H7 (cell line): Measurements from ENCODE around the gene RPS6KA5. TPM values are rescaled to one million over a fixed set of nuclear protein-coding genes. Genes with fewer than 3 reads are reported as not detected.

Experiments used
- total RNA-seq: library from RNA; depleted of rRNA; stranded (reverse); fragments of >200 nt; shearing (Covaris generic); gene quantifications from 2 replicates; pipeline ENCODE4 v1.2.3, GENCODE V29; 2014; rRNA removed

RPS6KA5 gene
- total RNA-seq, 1 experiment from 2014 or later = 1.1 TPM

Other genes starting within 250 kb of the RPS6KA5 start
- gene TTC7B, start 244.2 kb downstream of the RPS6KA5 start, total RNA-seq = 27.4 and 34.5 TPM in 2 replicates
- gene DGLUCY, start 53.4 kb upstream of the RPS6KA5 start, total RNA-seq = 20.3 and 28.0 TPM in 2 replicates
- 0.22 and 1.1 TPM in 2 replicates for gene GPR68, start 184.1 kb upstream of the RPS6KA5 start, total RNA-seq